Left cardiac atrium (tissue), 4 donors: Measurements from ENCODE around the gene TTC33. TPM values are rescaled to one million over a fixed set of nuclear protein-coding genes. Genes with fewer than 3 reads are reported as not detected.

ENCODE experiments used
- ATAC-seq, 2 donors: fragments of 200-7000 bp; cut with Tn5 transposase; one replicate each; pipeline ENCODE4 v1.9.1; 2020; ENCODE audit warnings: mild to moderate bottlenecking in 2 of 2, moderate library complexity in 2 of 2
- DNase-seq: peaks from one replicate; pipeline ENCODE4 v3.0.0-alpha.2; 2020
- intact Hi-C, 2 donors: fragments of 100-400 bp; cut with DNase I; formaldehyde crosslinking; loops; one replicate each; pipeline versions ENCODE4 v1.14.1 to v1.15.1; 2022 to 2023
- total RNA-seq, 2 donors: library from RNA; stranded (reverse); fragmentation: NEBNext Ultra II Directional; extraction: Animal tissue kit (Norgen Biotek cat#: 25700); gene quantifications; one replicate each; pipeline ENCODE4 v1.2.1, GENCODE V29; 2021
- donor health status: DM: no; HTN: yes; CAD: no.
- donor health status: DM: no; HTN: yes; CAD: no; lungs with severe emphysema.
- donor health status: DM: yes; HTN: yes; CAD: no.
- donor health status: Dilated cardiomyopathy.

Gene TTC33
- total RNA-seq, 2 donors from 2014 or later: 14.1 to 17.5 TPM

DNA sequence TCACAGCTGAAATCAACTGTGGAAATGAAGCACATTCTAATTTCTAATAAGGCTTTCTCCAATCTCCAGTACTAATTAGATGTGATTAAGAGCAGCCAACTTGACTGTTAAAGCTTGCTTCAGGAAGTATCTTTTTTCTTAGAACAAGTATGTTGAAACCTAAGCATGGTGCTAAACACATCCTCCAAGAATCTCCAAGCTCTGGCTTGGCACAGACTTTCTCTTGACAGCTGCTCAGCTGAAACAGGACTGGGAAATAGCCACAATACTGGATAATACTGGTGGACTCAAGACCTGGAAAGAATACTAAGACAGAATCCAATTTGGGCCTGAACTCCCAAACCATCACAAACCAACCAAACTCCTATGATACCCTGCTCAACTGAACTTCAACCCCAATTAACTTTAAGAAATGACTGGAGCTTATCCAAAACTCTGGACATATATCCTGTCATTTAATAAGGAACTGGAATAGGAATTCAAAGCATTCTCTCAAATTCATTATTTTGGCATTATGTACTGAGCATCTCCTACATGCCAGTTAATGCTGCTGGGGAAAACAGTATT is 26.2 kb upstream of the TTC33 start:
- intact Hi-C loops: no loop called here
- peak; percentile 90 to 91 for ATAC-seq
- DNase-seq: peak; percentile 33

DNA sequence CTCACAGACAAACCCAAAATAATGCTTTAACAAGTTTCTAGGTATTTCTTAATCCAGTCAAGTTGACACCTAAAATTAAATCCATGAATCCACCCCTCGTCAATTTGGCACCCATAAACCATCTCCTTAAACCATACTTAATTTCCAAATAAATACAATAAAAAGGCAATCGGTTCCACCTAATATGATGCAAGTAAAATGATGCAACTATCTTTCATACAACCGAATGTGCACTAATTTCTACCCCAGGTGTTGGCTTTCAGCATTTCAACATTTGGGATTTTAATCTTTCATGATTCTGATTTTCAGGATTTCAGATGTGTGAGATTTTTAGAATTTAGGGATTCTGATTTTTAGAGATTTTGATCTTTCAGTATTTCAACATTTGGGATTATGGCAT is 25.1 kb upstream of the TTC33 start:
- intact Hi-C loops: no loop called here
- no peak for DNase-seq
- ATAC-seq: no peak

DNA sequence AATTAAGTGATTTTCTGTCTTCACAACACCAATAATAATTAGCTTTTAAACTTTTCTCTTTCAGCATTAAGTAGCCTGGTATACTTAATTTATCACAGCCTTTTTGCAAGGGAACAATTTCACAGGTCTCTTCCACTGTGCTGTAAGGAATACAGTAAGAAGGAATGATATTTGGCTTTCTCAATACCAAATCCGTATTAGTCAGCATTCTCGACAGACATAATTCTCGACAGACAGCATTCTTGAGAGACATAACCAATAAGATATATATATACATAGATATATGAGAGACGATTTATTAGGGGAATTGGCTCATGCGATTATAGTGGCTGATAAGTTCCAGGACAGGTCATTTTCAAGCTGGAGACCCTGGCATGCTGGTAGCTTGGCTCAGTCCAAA is 24.4 kb upstream of the TTC33 start:
- DNase-seq (no peak), ATAC-seq (no peak)
- intact Hi-C loops: no loop called here

DNA sequence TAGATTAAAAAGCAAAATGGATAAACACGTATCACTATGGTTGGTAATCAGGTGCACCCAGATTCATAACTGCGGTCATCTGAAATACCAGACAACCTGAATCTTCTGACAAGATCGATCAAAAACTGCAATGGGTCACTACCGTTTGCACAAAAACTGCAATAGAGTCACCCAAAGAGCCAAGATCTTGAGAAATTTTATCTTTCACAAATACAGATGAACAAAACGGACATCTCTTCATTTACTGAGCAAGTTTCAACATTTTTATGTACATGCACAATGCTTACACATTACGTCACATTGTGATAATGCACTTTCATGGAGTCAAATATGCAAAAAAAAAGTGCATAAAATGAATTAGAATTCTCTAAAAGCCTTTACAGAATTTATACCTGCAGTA is 23.8 kb upstream of the TTC33 start:
- ATAC-seq (no peak), DNase-seq (no peak)
- intact Hi-C loops: no loop called here

DNA sequence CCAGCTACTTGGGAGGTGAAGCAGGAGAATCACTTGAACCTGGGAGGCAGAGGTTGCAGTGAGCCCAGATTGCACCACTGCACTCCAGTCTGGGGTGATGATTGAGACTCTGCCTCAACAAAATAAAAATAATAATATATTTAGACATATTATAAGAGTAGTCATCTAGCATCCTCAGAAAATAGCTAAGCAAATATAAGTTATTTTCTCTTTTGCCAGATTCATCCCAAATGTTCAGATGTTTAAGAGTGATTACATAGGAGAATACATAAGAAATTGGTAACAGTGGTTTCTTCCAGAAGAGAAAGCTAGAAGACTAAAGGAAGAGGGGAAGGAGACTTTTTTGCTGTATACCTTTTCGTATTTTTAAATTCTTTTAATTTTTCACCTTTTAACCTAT is 22.4 kb upstream of the TTC33 start:
- DNase-seq (no peak), ATAC-seq (no peak)
- intact Hi-C loops: no loop called here

DNA sequence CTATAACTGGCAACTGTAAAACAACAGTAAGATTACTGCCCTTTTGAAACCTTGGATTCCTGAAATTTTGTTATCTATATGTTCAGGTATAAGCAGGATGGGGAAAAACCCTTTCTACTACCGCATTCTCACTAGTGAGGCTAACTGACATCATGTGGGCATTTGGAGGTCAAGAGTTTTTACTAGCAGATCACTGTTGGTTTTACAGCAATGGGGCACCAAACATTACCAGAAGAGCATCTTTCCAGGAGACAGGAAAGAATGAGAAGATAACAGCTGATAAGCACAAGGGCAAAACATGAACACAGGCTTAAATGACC is 20.9 kb upstream of the TTC33 start:
- no peak for DNase-seq
- no peak for ATAC-seq
- intact Hi-C loops: no loop called here

DNA sequence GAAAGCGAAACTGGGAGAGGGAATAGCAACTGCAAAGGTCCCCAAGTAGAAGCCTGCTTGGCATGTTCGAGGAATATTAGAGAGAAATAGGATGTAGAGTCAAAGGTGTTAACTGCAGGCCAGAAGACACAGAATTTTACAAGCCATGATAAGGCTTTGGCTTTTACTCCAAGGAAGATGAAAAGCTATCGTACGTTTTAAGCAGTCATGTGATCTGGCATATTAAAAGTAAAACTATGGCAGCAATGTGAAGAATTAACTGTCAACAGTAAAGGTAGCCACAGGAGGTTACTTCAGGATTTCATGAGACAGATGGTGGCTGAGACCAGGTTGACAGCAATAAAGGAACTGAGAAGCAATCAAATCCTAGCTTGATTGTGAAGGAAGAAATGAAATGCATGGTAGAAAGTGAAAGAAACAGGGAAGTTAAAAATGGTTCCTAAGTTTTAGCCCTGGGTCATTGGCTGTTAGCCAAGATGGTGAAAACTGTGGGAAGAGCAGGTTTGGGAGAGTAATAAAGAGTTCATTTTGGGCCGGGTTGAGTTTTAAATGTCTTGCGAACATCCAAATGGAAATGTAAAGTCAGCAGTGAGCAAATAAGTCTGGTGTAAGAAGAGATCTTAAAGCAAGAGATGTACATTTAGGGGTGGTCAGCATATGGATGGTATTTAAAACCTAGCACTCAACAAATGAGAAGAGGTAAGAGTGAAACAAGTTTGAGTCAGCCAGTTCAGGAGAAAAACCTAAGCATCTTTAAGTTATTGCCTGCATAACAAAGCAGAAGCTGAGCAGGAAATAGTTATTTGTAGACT is 20.3 kb upstream of the TTC33 start:
- DNase-seq: no peak
- intact Hi-C loops: no loop called here
- ATAC-seq: no peak

DNA sequence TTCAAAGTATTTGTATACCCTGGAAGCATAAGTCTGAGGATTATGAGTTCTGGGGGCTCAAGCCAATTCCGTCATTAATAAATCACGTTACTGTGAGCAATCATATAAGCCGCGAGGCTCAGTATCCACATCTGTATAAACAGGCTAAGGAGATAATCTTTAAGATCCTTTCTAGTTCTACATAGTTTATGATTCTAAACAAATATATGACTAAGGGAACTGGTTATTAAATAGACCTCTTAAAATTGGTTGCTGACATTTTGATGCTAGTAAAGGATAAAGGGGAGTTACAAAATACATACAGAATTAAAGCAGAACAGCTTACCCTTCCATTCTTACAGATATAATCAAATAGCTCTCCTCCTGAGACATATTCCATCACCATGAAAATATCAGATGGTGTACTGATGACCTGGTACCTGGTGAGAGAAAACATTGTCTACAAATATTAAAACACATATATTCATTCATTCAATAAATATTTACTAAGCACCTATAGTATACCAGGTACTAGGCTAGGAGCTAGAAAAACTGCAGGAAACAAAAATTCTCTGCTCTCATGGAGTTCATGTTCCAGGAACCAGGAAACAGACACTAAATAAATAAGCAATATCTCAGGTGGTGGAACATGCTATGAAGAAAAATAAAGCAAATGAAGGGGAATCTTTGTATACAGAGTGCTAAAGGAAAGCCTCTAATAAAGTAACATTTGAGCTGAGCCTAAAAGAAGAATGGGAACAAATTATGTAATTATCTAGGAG is 19.5 kb upstream of the TTC33 start:
- intact Hi-C loops: no loop called here
- ATAC-seq: no peak
- no peak for DNase-seq

DNA sequence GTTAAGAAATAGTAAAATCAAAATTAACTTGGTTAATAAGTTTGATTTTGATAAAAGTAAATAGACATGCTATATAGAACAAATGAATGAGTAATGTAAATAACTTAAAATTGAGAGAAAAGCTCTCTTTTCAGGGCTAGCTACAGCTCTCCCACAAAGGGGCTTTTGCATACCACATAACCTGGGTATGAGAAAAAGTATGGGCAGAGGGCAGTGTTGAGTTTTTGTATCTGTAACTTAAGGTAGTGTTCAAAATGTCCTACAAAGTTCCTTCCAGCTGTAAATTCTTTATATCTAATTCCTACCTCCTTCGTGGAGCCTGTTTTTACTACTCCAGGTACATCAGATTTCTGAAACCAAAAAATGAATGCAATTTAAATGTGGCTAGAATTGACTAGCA is 18.9 kb upstream of the TTC33 start:
- DNase-seq (no peak), ATAC-seq (no peak)
- intact Hi-C loops: no loop called here

DNA sequence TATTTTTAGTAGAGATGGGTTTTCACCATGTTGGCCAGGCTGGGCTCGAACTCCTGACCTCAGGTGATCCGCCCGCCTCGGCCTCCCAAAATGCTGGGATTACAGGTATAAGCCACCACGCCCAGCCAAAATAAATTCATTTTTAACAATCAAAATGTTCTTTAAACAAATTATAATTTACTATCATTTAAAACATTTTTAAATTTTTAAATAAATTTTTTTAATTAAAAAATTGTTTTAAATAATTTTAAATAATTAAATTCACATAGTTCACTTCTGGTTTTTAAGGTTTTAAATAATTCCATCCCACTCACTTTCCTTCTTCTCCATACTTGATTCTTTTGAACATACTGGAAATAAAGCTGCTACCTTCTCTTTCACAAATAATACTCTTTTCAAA is 15.0 kb upstream of the TTC33 start:
- intact Hi-C loops: no loop called here
- DNase-seq: no peak
- no peak for ATAC-seq

DNA sequence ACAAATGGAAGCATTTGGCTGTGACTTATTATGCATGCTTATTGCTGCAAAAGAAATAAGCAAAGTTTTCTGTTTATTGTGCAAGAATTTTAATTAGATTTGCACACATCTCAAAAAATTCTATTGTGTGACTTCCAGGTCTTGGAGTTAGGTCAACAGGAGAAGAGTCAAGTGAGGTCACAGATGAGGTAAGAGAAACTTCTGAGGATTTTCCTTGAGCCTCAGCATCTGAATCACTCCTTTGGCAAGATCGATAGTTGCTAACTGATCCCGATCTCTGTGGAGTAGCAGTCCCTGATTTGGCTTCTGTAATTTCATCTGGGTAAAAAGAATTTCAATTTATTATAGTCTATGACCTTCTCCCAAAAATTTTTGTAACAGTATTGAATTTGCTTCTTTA is 6.9 kb upstream of the TTC33 start:
- ATAC-seq (no peak), DNase-seq (no peak)
- intact Hi-C loops: no loop called here

DNA sequence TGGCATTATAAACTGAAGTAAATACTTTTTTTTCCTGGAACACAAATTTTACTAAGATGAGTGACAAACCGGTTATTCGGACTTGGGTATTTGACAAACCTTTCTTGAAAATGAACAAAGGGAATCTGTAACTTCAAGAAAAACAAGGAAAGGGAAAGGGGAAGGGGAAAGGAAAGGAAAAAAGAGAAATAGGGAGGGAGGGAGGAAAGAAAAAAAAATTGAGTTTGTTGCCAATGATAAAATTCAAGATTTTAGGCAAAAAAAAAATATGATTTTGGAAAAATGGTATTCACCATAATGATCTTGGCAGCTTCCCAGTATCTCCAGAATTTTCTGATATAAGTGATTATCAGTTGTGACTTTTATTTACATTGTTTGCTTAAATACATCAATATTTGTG is 1.6 kb upstream of the TTC33 start:
- intact Hi-C loops: loop anchor here in 1 of 2 donors (5.0 kb wide), 1 partner anchor 80 kb away; the partner anchor contains the start of gene RPL37
- ATAC-seq (no peak), DNase-seq (no peak)

DNA sequence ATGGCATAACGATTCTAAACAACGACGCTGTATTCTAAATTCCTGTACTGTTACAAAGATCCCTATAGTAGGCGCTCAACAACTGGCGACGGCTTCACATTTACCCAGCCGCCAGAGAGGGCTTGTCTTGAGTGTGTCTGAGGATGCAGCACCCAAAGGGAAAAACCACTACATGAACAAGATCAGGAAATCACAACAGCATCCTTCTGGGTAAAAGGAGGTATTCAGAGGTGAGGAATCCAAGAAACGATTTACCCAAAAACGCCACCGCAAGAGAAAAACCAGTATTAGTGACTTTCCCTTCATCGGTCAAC is 711 bp downstream of the TTC33 start:
- intact Hi-C loops: loop anchor here in 1 of 2 donors (5.0 kb wide), 1 partner anchor 82 kb away; the partner anchor contains the start of gene RPL37
- DNase-seq: peak; percentile 68
- ATAC-seq: peak; percentile 90 to 93

DNA sequence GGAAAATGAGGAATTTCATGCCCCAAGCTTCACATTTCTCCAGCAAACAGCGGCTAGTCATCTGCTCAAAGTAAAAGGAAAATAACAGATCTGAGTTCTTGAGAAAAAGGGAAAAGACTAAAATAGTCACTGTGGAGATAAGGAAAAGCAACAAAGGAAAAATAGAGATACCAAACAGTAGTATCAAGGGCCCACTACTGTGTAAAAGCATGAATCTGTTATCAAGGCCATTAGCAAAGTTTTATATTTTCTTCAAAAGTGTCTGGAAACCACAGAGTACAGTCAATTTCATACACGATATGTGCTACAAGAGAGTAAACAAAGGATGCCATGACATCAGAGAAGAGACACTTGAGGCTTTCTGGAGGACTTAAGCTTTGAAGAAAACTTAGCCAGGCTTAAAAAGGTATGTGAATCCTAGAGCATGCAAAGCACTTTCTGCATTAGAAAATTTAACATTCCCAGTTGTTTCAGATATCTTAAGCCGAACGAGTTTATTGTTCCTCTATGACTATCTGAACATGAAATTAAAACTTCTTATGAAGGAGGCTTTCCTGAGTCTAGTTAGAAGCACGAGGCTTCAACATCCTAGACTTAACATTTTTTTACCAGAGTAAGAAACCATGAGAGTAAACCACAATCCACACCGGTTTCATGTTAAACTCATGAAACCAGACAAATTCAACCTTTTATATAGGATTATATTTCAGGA is 1.2 kb downstream of the TTC33 start:
- ATAC-seq (no peak), DNase-seq (no peak)
- intact Hi-C loops: loop anchor here in 1 of 2 donors (5.0 kb wide), 1 partner anchor 83 kb away; the partner anchor contains the start of gene RPL37

DNA sequence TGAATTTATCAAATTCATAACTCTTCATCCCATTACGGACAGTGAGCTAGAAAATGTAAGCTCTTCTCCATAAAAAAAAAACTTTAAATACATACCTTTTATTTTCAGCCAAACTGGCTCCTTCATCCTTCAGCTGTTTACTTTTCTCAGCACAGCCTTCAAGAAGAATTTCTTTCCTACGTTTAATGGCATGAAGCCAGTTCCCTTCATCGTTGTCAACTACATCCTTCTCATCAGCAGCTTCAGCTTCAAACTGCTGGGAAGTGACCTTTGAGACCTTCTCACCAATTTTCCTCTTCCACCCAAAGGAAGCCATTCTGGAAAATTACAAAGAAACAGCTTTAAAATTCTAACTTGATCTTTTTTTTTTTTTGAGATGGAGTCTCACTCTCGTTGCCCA is 9.1 kb downstream of the TTC33 start:
- intact Hi-C loops: no loop called here
- DNase-seq: no peak
- ATAC-seq: no peak

DNA sequence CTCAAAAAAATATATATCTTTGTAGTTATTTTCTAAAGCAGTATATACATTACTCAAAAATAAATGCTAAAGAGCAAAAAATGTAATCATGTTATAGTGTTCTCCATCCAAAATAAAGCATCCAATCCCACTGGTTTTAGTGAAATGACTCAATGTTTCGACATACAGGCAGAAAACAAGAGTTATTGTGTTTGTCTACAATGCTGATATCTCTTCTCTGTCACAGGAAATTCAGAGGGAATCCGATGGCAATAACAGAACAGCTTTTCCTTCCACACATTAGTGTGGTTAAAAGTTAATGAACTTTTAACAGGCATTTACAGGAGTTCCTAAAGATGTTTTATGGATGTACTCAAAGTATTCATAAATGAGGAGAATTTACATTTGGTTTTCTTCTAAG is 12.0 kb downstream of the TTC33 start:
- no peak for DNase-seq
- intact Hi-C loops: no loop called here
- no peak for ATAC-seq

DNA sequence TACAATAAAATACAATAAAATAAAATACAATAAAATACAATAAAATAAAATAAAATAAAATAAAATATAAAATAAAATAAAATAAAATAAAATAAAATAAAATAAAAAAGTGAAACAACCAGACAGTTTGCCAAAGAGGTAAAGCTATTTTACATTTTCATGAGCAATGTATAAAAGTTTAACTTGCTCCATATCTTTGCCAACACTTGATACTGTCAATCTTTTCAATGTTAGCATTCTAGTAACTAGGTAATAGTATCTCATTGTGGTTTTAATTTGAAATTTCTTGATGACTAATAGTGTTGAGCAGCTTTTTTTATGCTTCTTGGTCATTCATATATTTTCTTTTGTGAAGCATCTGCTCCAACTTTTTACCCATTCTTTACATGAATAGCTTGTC is 17.3 kb downstream of the TTC33 start:
- ATAC-seq: no peak
- no peak for DNase-seq
- intact Hi-C loops: loop anchor here in 1 of 2 donors (5.0 kb wide), 2 partner anchors 791 to 1161 kb away; no protein-coding TSS in a partner anchor

DNA sequence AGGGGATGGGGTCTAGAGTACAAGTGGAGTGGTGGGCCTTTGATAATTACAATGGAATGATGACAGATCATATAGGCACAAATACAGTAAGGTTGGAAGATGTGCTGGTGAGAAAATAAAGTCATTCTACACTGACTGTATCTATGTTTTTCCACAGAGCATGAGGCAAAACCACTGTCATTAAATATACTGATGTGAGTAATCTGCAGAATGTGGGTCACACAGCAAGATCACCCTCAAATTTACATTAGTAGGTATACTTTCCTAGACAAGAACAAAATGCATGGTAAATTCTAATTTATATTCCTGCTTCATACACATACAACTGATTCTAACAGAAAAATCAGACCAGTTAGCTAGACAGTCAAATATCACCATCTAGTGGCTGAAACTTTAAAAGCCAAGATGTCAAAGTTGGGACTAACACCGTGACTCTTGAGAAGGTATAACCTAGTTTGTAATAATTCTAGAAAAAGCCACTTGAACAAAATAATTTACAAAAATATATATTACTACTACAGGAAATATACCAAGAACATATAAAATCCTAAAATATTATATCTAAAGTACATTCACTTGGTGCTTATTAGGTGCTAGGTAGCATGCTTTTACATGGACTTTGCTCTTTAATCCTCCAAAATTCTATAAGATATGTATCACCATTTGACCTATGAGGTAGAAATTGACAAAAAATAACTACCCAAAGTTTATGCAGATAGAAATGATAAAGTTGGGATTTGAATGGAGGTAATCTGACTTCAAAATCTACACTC is 19.5 kb downstream of the TTC33 start:
- intact Hi-C loops: loop anchor here in 1 of 2 donors (5.0 kb wide), 2 partner anchors 789 to 1159 kb away; no protein-coding TSS in a partner anchor
- DNase-seq: no peak
- peak; percentile 57 to 75 for ATAC-seq

DNA sequence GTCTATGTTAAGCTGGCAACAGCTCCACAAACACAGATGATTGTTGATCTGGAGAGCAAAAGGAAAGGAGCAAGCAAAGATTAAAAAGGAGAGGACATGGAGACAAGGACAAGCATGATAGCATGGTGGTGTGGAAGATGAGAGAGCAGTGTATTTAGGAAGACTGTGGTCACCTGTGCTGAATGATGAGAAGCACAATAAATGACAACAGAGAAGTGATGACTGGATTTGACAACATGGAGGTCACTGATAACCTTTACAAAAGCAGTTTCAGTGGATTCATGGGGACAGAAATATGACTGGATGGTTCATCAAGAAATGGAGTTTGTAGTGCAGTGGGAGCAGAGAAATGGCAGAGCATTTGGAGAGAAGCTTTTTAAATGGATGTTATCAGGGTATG is 20.2 kb downstream of the TTC33 start:
- ATAC-seq (no peak), DNase-seq (no peak)
- intact Hi-C loops: loop anchor here in 1 of 2 donors (5.0 kb wide), 2 partner anchors 788 to 1158 kb away; no protein-coding TSS in a partner anchor
